ENCODE results near the gene TMEM175. TPM values are rescaled to one million over a fixed set of nuclear protein-coding genes. Genes with fewer than 3 reads are reported as not detected.
"Not testable (repeated sequence)": the region's sequence is repeated elsewhere in the genome, so short reads cannot be mapped to it uniquely, and the experiment has no call there.

The TMEM175 gene
- total RNA-seq, 1 experiment from 2014 or later = 15.1 TPM

- Histone ChIP-seq H3K79me2 (ENCODE audit: low read length) (peaks cover 70% of the 10 kb centered on the region), H4K20me1 (ENCODE audit: insufficient read depth, low read depth, low read length) (0 out of 2 replicates have a peak, but pooled peaks cover 3% of the 10 kb centered on the region), H3K36me3 (ENCODE audit: insufficient read depth, low read length) (no peaks in the 10 kb centered on the region), H3K4me2 (ENCODE audit: low read depth, low read length, poor library complexity, severe bottlenecking) (peak overlapping the region; percentile 48), H3K9ac (ENCODE audit: low read length) (peak overlapping the region; percentile 41), H3K27me3 (ENCODE audit: low read length) (no peaks in the 10 kb centered on the region), H2AFZ (ENCODE audit: low read length) (no peak overlapping the region), H3K4me3 (ENCODE audit: low read length) (peak overlapping the region; percentile 12; the same call in 1 of the 2 replicates), H3K27ac (ENCODE audit: low read length) (peak overlapping the region; percentile 66), H3K9me3 (ENCODE audit: low read length) (0 out of 2 replicates have a peak, but pooled peaks cover 3% of the 10 kb centered on the region), H3K4me1 (ENCODE audit: low read length) (peaks cover 17% of the 10 kb centered on the region), H3K9me2 (replicated peaks; ENCODE audit: insufficient read depth, low read length) (no peaks in the 10 kb centered on the region)
- DNase-seq = no peak
Observed at GRCh38 chr4:915041-915474, 17.2 kb upstream of the TMEM175 start.

DNA sequence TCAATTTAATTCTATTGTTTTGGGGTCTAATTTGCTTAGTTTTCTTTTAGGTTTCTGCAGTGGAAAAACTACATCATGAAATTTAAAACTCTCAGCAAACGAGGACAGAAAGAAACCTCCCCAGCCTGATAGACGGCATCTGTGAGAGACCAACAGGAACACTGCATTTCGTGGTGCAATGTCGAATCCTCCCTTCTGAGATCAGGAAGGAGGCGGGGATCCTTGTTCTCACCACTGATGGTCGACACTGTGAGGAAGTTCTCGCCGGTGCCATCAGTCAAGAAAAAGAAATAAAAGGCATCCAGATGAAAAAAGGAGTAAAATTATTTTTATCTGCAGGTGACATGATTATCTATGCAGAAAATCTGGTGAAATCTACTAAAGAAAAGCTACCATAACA, 16.7 kb upstream of the TMEM175 start:
- Histone ChIP-seq H4K20me1 (ENCODE audit: insufficient read depth, low read depth, low read length) (0 out of 2 replicates have a peak, but pooled peaks cover 3% of the 10 kb centered on the region), H3K4me2 (ENCODE audit: low read depth, low read length, poor library complexity, severe bottlenecking) (peak overlapping the region; percentile 48), H3K27ac (ENCODE audit: low read length) (peak overlapping the region; percentile 66), H3K27me3 (ENCODE audit: low read length) (no peaks in the 10 kb centered on the region), H3K9me2 (replicated peaks; ENCODE audit: insufficient read depth, low read length) (no peaks in the 10 kb centered on the region), H3K4me3 (ENCODE audit: low read length) (peak overlapping the region; percentile 12; the same call in 1 of the 2 replicates), H3K4me1 (ENCODE audit: low read length) (peaks cover 17% of the 10 kb centered on the region), H3K79me2 (ENCODE audit: low read length) (peaks cover 75% of the 10 kb centered on the region), H2AFZ (ENCODE audit: low read length) (no peak overlapping the region), H3K9me3 (ENCODE audit: low read length) (0 out of 2 replicates have a peak, but pooled peaks cover 3% of the 10 kb centered on the region), H3K9ac (ENCODE audit: low read length) (peak overlapping the region; percentile 41), H3K36me3 (ENCODE audit: insufficient read depth, low read length) (no peaks in the 10 kb centered on the region)
- DNase-seq = no peak

- peaks cover 3% of the 10 kb centered on the region; the same call in 1 of the 2 replicates for H3K36me3 ChIP-seq (ENCODE audit: insufficient read depth, low read length)
- H3K9me3 ChIP-seq (ENCODE audit: low read length) = 0 out of 2 replicates have a peak, but pooled peaks cover 3% of the 10 kb centered on the region
- H3K9me2 ChIP-seq (replicated peaks; ENCODE audit: insufficient read depth, low read length) = no peaks in the 10 kb centered on the region
- peaks cover 93% of the 10 kb centered on the region for H3K79me2 ChIP-seq (ENCODE audit: low read length)
- H2AFZ ChIP-seq (ENCODE audit: low read length) = no peak overlapping the region
- H3K9ac ChIP-seq (ENCODE audit: low read length) = no peak overlapping the region
- H3K4me2 ChIP-seq (ENCODE audit: low read depth, low read length, poor library complexity, severe bottlenecking) = no peak overlapping the region
- no peaks in the 10 kb centered on the region for H3K27me3 ChIP-seq (ENCODE audit: low read length)
- peaks cover 23% of the 10 kb centered on the region for H3K4me1 ChIP-seq (ENCODE audit: low read length)
- DNase-seq = no peak
- H4K20me1 ChIP-seq (ENCODE audit: insufficient read depth, low read depth, low read length) = 0 out of 2 replicates have a peak, but pooled peaks cover 3% of the 10 kb centered on the region
- no peak overlapping the region for H3K27ac ChIP-seq (ENCODE audit: low read length)
- no peak overlapping the region for H3K4me3 ChIP-seq (ENCODE audit: low read length)
Observed at GRCh38 chr4:917466-917865, 14.8 kb upstream of the TMEM175 start.

DNA sequence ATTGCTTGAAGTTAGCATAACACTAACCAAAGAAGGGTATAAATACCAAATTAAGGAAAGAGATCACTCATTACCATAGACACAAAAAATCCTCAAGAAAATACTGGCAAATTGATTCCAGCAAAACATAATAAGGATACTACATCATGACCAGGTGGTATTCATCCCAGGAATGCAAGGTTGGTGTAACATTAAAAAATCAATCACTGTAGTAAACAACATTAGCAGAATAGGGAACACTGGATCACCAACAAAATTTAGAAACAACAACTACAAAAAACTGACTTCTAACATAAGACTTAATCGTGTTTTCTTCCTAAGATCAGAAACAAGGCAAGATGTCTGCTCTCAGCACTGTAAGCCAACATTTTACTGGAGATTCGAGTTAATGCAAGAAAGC, 14.3 kb upstream of the TMEM175 start:
- Histone ChIP-seq H3K4me1 (ENCODE audit: low read length) (peaks cover 28% of the 10 kb centered on the region), H4K20me1 (ENCODE audit: insufficient read depth, low read depth, low read length) (0 out of 2 replicates have a peak, but pooled peaks cover 3% of the 10 kb centered on the region)

DNA sequence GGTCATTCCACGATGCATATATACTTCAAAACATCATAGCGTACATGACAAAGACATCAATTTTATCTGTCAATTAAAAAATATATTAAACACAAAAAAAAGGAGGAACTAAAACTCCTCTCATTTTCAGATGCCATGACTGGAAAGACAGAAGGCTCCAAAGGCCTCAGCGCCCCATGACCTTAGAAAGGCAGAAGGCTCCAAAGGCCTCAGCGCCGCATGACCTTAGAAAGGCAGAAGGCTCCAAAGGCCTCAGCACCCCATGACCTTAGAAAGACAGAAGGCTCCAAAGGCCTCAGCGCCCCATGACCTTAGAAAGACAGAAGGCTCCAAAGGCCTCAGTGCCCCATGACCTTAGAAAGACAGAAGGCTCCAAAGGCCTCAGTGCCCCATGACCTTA, 13.7 kb upstream of the TMEM175 start:
- H3K36me3 ChIP-seq (ENCODE audit: insufficient read depth, low read length); H3K9ac ChIP-seq (ENCODE audit: low read length); H2AFZ ChIP-seq (ENCODE audit: low read length); H3K4me2 ChIP-seq (ENCODE audit: low read depth, low read length, poor library complexity, severe bottlenecking); H3K4me3 ChIP-seq (ENCODE audit: low read length); H3K9me2 ChIP-seq (replicated peaks; ENCODE audit: insufficient read depth, low read length); DNase-seq; H3K27ac ChIP-seq (ENCODE audit: low read length); H3K9me3 ChIP-seq (ENCODE audit: low read length); H4K20me1 ChIP-seq (ENCODE audit: insufficient read depth, low read depth, low read length); H3K27me3 ChIP-seq (ENCODE audit: low read length): not testable (repeated sequence)
- H3K79me2 ChIP-seq (ENCODE audit: low read length) = peaks cover 93% of the 10 kb centered on the region
- peaks cover 33% of the 10 kb centered on the region for H3K4me1 ChIP-seq (ENCODE audit: low read length)

More for the DNA sequence above, 14.3 kb upstream of the TMEM175 start:
- Histone ChIP-seq H3K27ac (ENCODE audit: low read length) (no peak overlapping the region), H3K36me3 (ENCODE audit: insufficient read depth, low read length) (peaks cover 3% of the 10 kb centered on the region; the same call in 1 of the 2 replicates), H3K27me3 (ENCODE audit: low read length) (no peaks in the 10 kb centered on the region), H3K4me2 (ENCODE audit: low read depth, low read length, poor library complexity, severe bottlenecking) (no peak overlapping the region), H2AFZ (ENCODE audit: low read length) (no peak overlapping the region), H3K9ac (ENCODE audit: low read length) (no peak overlapping the region), H3K9me2 (replicated peaks; ENCODE audit: insufficient read depth, low read length) (no peaks in the 10 kb centered on the region), H3K4me3 (ENCODE audit: low read length) (no peak overlapping the region), H3K79me2 (ENCODE audit: low read length) (peaks cover 93% of the 10 kb centered on the region), H3K9me3 (ENCODE audit: low read length) (0 out of 2 replicates have a peak, but pooled peaks cover 3% of the 10 kb centered on the region)
- no peak for DNase-seq

DNA sequence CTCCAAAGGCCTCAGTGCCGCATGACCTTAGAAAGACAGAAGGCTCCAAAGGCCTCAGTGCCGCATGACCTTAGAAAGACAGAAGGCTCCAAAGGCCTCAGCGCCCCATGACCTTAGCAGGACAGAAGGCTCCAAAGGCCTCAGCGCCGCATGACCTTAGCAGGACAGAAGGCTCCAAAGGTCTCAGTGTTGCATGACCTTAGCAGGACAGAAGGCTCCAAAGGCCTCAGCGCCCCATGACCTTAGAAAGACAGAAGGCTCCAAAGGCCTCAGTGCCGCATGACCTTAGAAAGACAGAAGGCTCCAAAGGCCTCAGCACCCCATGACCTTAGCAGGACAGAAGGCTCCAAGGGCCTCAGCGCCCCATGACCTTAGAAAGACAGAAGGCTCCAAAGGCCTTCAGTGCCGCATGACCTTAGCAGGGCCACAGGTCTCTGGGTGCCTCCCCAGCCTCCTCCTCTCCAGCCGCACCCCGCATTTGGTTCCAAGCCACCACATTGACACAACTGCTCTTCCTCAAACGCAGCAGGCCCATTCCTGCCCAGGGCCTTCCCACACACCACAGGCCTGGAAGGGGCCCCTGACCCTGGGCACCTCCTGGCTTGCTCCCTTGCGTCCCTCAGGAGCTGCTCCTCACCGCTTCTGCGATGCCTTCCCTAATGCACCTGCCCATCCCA, 13.1 kb upstream of the TMEM175 start:
- DNase-seq; H3K36me3 ChIP-seq (ENCODE audit: insufficient read depth, low read length); H3K4me2 ChIP-seq (ENCODE audit: low read depth, low read length, poor library complexity, severe bottlenecking); H3K4me3 ChIP-seq (ENCODE audit: low read length); H3K9ac ChIP-seq (ENCODE audit: low read length); H3K9me3 ChIP-seq (ENCODE audit: low read length); H3K27me3 ChIP-seq (ENCODE audit: low read length); H4K20me1 ChIP-seq (ENCODE audit: insufficient read depth, low read depth, low read length); H3K27ac ChIP-seq (ENCODE audit: low read length); H3K9me2 ChIP-seq (replicated peaks; ENCODE audit: insufficient read depth, low read length); H2AFZ ChIP-seq (ENCODE audit: low read length): not testable (repeated sequence)
- peaks cover 36% of the 10 kb centered on the region for H3K4me1 ChIP-seq (ENCODE audit: low read length)
- peaks cover 97% of the 10 kb centered on the region for H3K79me2 ChIP-seq (ENCODE audit: low read length)

GRCh38 chr4:921830-922331, 10.4 kb upstream of the TMEM175 start:
- Histone ChIP-seq H3K79me2 (ENCODE audit: low read length) (peaks cover 94% of the 10 kb centered on the region), H3K9me2 (replicated peaks; ENCODE audit: insufficient read depth, low read length) (no peaks in the 10 kb centered on the region), H2AFZ (ENCODE audit: low read length) (no peak overlapping the region), H3K36me3 (ENCODE audit: insufficient read depth, low read length) (peaks cover 3% of the 10 kb centered on the region; the same call in 1 of the 2 replicates), H3K4me2 (ENCODE audit: low read depth, low read length, poor library complexity, severe bottlenecking) (no peak overlapping the region), H4K20me1 (ENCODE audit: insufficient read depth, low read depth, low read length) (peaks cover 12% of the 10 kb centered on the region; the same call in 1 of the 2 replicates), H3K27ac (ENCODE audit: low read length) (no peak overlapping the region), H3K27me3 (ENCODE audit: low read length) (no peaks in the 10 kb centered on the region), H3K9ac (ENCODE audit: low read length) (no peak overlapping the region), H3K9me3 (ENCODE audit: low read length) (0 out of 2 replicates have a peak, but pooled peaks cover 3% of the 10 kb centered on the region), H3K4me3 (ENCODE audit: low read length) (no peak overlapping the region), H3K4me1 (ENCODE audit: low read length) (peaks cover 35% of the 10 kb centered on the region)
- DNase-seq = no peak
